Astrocyte of the spinal cord (primary cell): ENCODE measurements around the gene CD164L2.

ENCODE experiments used
- DNase-seq: peaks from one replicate; pipeline ENCODE4 v3.0.0; 2011; ENCODE audit warnings: low read depth, low spot score
- H3K4me3 ChIP-seq: 2 replicates; pipeline ENCODE4 v1.5.1; 2011; ENCODE audit warnings: low read depth, mild to moderate bottlenecking, low read length, moderate library complexity
- in situ Hi-C: cut with HindIII; loops from 2 replicates; pipeline ENCODE4 v1.10.0; 2017; ENCODE audit warnings: low sequenced_read_pairs
- TF ChIP-seq, protein P1 (sequence below): IDR thresholded peaks from 2 replicates; pipeline ENCODE4 v1.5.1; 2012; ENCODE audit warnings: low read depth, mild to moderate bottlenecking, low read length, inconsistent platforms

Gene CD164L2

GRCh38 chr1:27367160-27367650 lies 15.9 kb downstream of the CD164L2 start:
- H3K4me3 ChIP-seq: peak overlapping the region; percentile 66
- DNase-seq: no peak
- TF ChIP-seq, protein P1, sequence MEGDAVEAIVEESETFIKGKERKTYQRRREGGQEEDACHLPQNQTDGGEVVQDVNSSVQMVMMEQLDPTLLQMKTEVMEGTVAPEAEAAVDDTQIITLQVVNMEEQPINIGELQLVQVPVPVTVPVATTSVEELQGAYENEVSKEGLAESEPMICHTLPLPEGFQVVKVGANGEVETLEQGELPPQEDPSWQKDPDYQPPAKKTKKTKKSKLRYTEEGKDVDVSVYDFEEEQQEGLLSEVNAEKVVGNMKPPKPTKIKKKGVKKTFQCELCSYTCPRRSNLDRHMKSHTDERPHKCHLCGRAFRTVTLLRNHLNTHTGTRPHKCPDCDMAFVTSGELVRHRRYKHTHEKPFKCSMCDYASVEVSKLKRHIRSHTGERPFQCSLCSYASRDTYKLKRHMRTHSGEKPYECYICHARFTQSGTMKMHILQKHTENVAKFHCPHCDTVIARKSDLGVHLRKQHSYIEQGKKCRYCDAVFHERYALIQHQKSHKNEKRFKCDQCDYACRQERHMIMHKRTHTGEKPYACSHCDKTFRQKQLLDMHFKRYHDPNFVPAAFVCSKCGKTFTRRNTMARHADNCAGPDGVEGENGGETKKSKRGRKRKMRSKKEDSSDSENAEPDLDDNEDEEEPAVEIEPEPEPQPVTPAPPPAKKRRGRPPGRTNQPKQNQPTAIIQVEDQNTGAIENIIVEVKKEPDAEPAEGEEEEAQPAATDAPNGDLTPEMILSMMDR: no peak
- in situ Hi-C loops: no loop called here

DNA sequence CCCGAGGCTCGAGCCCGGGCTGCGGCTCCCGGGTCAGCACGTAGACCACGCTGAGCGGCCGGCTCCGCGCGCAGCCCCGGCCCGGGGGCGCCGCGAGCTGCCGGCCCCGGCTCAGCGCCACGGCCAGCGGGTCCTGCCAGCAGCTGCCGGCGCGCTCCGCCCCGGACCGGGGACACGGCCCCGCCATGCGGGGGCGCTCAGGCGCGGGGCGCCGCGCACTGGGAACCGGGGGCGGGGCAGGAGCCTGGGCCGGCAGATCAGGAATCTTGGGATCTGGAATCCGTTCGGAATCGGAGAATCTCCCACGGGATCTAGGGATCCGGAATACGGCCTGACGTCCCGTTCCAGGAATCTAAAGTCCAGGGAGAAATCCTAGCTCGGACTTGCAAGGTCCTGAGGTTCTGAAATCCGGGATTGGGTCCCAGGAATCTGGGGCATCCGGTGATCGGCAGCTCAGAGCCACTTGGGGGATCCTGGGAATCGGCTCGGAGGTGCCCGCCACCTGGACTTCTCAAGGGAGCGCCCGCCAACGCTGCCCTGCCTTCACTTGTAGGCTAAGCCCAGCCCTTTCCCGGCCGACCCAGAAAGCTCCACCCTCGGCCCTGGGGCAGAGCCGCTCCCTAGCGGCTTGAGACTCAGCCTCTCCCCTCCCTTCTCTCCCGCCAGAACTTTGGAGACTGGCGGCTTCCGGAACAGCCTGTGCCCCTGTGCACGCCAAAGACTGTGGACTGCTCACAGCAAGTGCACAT lies 16.5 kb downstream of the CD164L2 start, which contains the start of gene MAP3K6:
Gene MAP3K6 (minus strand): TSS at position 551 of the 749 bp plus-strand sequence. CDS start 364 bp downstream, at position 187.
- peak within 1 kb of the TSS; percentile 66 for H3K4me3 ChIP-seq
- in situ Hi-C loops: no loop called here
- peak; percentile 73 for DNase-seq
- TF ChIP-seq, protein P1: peak; percentile 31

DNA sequence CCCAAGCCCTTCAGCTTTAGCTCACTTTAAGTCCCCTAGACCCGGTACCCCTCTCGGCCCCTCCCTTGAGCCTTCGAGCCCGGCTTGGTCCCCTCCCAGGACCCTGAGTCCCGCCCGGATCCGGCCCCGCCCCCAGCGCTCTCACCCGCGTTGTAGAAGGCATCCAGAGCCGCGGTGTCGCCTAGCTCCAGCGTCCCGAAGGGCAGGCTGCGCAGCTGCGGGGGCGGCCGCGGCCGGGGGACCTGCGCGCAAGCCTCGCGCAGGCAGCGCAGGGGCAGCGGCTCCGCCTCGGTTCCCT lies 17.1 kb downstream of the CD164L2 start:
- peak; percentile 78 for DNase-seq
- peak overlapping the region; percentile 66 for H3K4me3 ChIP-seq
- in situ Hi-C loops: no loop called here
- TF ChIP-seq, protein P1: no peak

GRCh38 chr1:27365372-27366112 lies 17.6 kb downstream of the CD164L2 start:
- TF ChIP-seq, protein P1: no peak
- in situ Hi-C loops: no loop called here
- peak; percentile 94 for DNase-seq
- H3K4me3 ChIP-seq: peak overlapping the region; percentile 66

DNA sequence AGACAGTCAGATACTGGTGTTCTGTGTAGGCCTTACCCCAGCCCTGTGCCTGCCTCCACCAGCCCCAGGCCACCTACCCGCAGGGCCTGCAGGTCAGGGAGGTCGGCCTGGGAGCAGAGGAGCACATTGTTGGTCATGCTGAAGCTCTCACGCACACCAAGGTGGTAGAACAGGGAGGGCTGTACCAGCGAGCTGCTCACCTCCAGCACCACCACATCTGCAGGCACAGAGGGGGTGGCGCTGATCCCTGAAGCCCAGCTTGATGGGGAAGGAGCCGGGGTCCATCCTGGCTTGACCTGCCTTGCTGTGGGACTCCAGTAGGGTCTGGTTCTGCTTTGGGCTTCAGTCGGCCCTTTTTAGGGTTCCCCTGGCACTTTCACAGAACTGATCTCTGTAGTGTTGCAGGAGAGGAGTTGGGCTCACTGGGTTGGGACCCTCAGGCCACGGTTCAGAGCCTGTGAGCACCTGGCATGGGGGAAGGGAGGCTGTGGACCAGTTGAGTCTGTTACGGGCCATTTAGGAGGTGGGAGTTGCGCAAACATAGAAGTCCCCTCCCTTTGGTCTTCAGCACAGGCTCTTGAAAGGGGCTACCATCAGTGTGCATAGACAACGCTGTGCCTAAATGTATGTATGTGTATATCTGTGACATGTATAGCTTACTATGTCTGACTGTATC lies 18.3 kb downstream of the CD164L2 start:
- DNase-seq: no peak
- peak overlapping the region; percentile 66 for H3K4me3 ChIP-seq
- in situ Hi-C loops: no loop called here
- TF ChIP-seq, protein P1: no peak
